HEK293T (cell line): ENCODE data around the gene TMEM43.
"Not testable (repeated sequence)": the region's sequence is repeated elsewhere in the genome, so short reads cannot be mapped to it uniquely, and the experiment has no call there.

ENCODE experiments used
- CTCF ChIA-PET: fragments of 350-600 bp; formaldehyde crosslinking; extraction: SDS; loops from one replicate; lab custom pipeline; 2021; ENCODE audit warnings: antibody characterized with exemption, inconsistent platforms; lab: Yijun Ruan, JAX
- POLR2A ChIA-PET: fragments of 350-600 bp; formaldehyde crosslinking; extraction: SDS; loops from one replicate; lab custom pipeline; 2020; ENCODE audit warnings: antibody characterized with exemption, inconsistent platforms; lab: Yijun Ruan, JAX
- DNase-seq: peaks from one replicate; pipeline ENCODE4 v3.0.0; 2012; ENCODE audit warnings: mixed read lengths; ENCODE audit errors: extremely low spot score
- ARNT ChIP-seq: fragments of 450-650 bp; IDR thresholded peaks from 2 replicates; pipeline ENCODE4 v1.6.1; 2017; ENCODE audit warnings: mild to moderate bottlenecking
- BHLHE40 ChIP-seq: fragments of 450-650 bp; IDR thresholded peaks from 2 replicates; pipeline ENCODE4 v1.6.1; 2016; ENCODE audit warnings: mild to moderate bottlenecking, moderate library complexity, borderline replicate concordance
- CTBP1 ChIP-seq: fragments of 450-650 bp; IDR thresholded peaks from 2 replicates; pipeline ENCODE4 v1.6.1; 2016; ENCODE audit warnings: borderline replicate concordance
- ELF4 ChIP-seq: fragments of 450-650 bp; IDR thresholded peaks from 2 replicates; pipeline ENCODE4 v1.6.1; 2017; ENCODE audit warnings: antibody characterized with exemption
- FOXA1 ChIP-seq: fragments of 450-650 bp; IDR thresholded peaks from 2 replicates; pipeline ENCODE4 v1.6.1; 2016; ENCODE audit warnings: mild to moderate bottlenecking
- FOXK2 ChIP-seq: fragments of 450-650 bp; IDR thresholded peaks from 2 replicates; pipeline ENCODE4 v1.6.1; 2016; ENCODE audit warnings: mild to moderate bottlenecking
- FOXM1 ChIP-seq: fragments of 450-650 bp; IDR thresholded peaks from 2 replicates; pipeline ENCODE4 v1.6.1; 2017; ENCODE audit warnings: mild to moderate bottlenecking, borderline replicate concordance
- HDGF ChIP-seq: fragments of 450-650 bp; IDR thresholded peaks from 2 replicates; pipeline ENCODE4 v1.6.1; 2017; ENCODE audit warnings: antibody characterized with exemption, borderline replicate concordance
- L3MBTL2 ChIP-seq: fragments of 450-650 bp; conservative IDR thresholded peaks from 2 replicates; pipeline ENCODE4 v1.6.1; 2016; ENCODE audit warnings: mild to moderate bottlenecking
- LEF1 ChIP-seq: fragments of 450-650 bp; IDR thresholded peaks from 2 replicates; pipeline ENCODE4 v1.6.1; 2017; ENCODE audit warnings: mild to moderate bottlenecking, borderline replicate concordance
- NFRKB ChIP-seq: fragments of 450-650 bp; IDR thresholded peaks from 2 replicates; pipeline ENCODE4 v1.6.1; 2016; ENCODE audit warnings: mild to moderate bottlenecking, moderate library complexity
- PKNOX1 ChIP-seq: fragments of 450-650 bp; IDR thresholded peaks from 2 replicates; pipeline ENCODE4 v1.6.1; 2016
- SP1 ChIP-seq: fragments of 450-650 bp; IDR thresholded peaks from 2 replicates; pipeline ENCODE4 v1.6.1; 2017
- SUZ12 ChIP-seq: fragments of 450-650 bp; IDR thresholded peaks from 2 replicates; pipeline ENCODE4 v1.6.1; 2016; ENCODE audit warnings: mild to moderate bottlenecking
- TARDBP ChIP-seq: fragments of 450-650 bp; IDR thresholded peaks from 2 replicates; pipeline ENCODE4 v1.6.1; 2016
- ZNF384 ChIP-seq: fragments of 450-650 bp; IDR thresholded peaks from 2 replicates; pipeline ENCODE4 v1.6.1; 2016

TMEM43 gene

GRCh38 chr3:14117468-14118399 is 7.1 kb upstream of the TMEM43 start:
- CTCF ChIA-PET = interaction anchor here (1.7 kb wide), 1 partner anchor 221 kb away, joined by 6 read pairs; no protein-coding TSS in a partner anchor
- POLR2A ChIA-PET = interaction anchor here (2.1 kb wide), 1 partner anchor 61 kb away, joined by 9 read pairs; the partner anchor contains the start of genes LSM3 and XPC
- no peak for TF ChIP-seq ELF4
- no peak for DNase-seq

GRCh38 chr3:14118400-14119381 is 6.2 kb upstream of the TMEM43 start:
- TF ChIP-seq CTBP1 (no peak), FOXA1 (no peak), TARDBP (no peak), ELF4 (no peak), FOXM1 (no peak), ZNF384 (no peak), NFRKB (no peak), ARNT (no peak), BHLHE40 (no peak), PKNOX1 (no peak), HDGF (no peak), SUZ12 (no peak), SP1 (no peak)
- CTCF ChIA-PET = interaction anchor here (1.7 kb wide), 1 partner anchor 222 kb away, joined by 6 read pairs; no protein-coding TSS in a partner anchor
- POLR2A ChIA-PET = interaction anchor here (2.1 kb wide), 1 partner anchor 60 kb away, joined by 9 read pairs; the partner anchor contains the start of genes LSM3 and XPC
- no peak for DNase-seq

- DNase-seq = no peak
- TF ChIP-seq HDGF = no peak
- no peak for TF ChIP-seq FOXK2
- no peak for TF ChIP-seq LEF1
- no peak for TF ChIP-seq BHLHE40
- TF ChIP-seq SP1 = no peak
- TF ChIP-seq ELF4 = no peak
- no peak for TF ChIP-seq PKNOX1
- TF ChIP-seq FOXM1 = no peak
- no peak for TF ChIP-seq TARDBP
- TF ChIP-seq FOXA1 = no peak
- TF ChIP-seq L3MBTL2 = no peak
- TF ChIP-seq CTBP1 = no peak
- no peak for TF ChIP-seq NFRKB
- no peak for TF ChIP-seq ARNT
- no peak for TF ChIP-seq ZNF384
- TF ChIP-seq SUZ12 = no peak
- POLR2A ChIA-PET = interaction anchor here (2.1 kb wide), 1 partner anchor 59 kb away, joined by 9 read pairs; the partner anchor contains the start of genes LSM3 and XPC
- CTCF ChIA-PET = no interaction called here
These were observed 5.2 kb upstream of the TMEM43 start for GRCh38 chr3:14119651-14120050.

- TF ChIP-seq SP1 = no peak
- TF ChIP-seq BHLHE40 = no peak
- TF ChIP-seq NFRKB = no peak
- TF ChIP-seq SUZ12 = no peak
- no peak for TF ChIP-seq ARNT
- TF ChIP-seq CTBP1 = no peak
- no peak for TF ChIP-seq L3MBTL2
- ChIA-PET POLR2A (interaction anchor here (2.1 kb wide), 1 partner anchor 58 kb away, joined by 9 read pairs; the partner anchor contains the start of genes LSM3 and XPC), CTCF (no interaction called here)
- no peak for DNase-seq
These were observed 4.5 kb upstream of the TMEM43 start for GRCh38 chr3:14120111-14120920.

GRCh38 chr3:14120921-14121448 is 3.9 kb upstream of the TMEM43 start:
- CTCF ChIA-PET = not testable (repeated sequence)

More at GRCh38 chr3:14120921-14121448, 3.9 kb upstream of the TMEM43 start:
- DNase-seq, POLR2A ChIA-PET: not testable (repeated sequence)
